GM12801 (cell line): Measurements from ENCODE around the gene MINDY4.

Experiments
- CTCF ChIP-seq: IDR thresholded peaks from one replicate; pipeline ENCODE4 v1.5.1; 2011; ENCODE audit warnings: control low read depth; ENCODE audit not compliant: insufficient read length; ENCODE audit errors: extremely low read depth

The MINDY4 gene

GRCh38 chr7:30779574-30779973, 8.4 kb downstream of the MINDY4 start:
- no peak for TF ChIP-seq CTCF

GRCh38 chr7:30780941-30781340, 9.7 kb downstream of the MINDY4 start:
- no peak for TF ChIP-seq CTCF

- no peak for TF ChIP-seq CTCF
Observed at GRCh38 chr7:30782690-30783089, 11.5 kb downstream of the MINDY4 start.

DNA sequence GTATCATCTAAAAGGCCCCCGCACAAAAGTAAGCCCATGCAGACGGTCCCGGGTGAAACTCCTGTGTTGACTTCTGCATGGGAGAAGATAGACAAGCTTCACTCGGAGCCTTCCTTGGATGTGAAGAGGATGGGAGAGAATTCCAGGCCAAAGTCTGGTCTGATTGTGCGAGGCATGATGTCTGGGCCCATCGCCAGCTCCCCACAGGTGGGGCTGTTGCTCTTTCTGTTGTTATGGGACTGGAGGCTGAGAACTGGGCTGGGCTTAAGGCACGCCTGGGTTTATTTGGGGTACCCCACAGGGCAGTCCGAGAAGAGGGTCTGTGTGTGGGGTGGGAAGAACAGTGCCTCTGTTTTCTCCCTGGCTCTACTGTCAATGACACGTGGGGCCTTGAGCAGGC, 14.6 kb downstream of the MINDY4 start:
- no peak for TF ChIP-seq CTCF

DNA sequence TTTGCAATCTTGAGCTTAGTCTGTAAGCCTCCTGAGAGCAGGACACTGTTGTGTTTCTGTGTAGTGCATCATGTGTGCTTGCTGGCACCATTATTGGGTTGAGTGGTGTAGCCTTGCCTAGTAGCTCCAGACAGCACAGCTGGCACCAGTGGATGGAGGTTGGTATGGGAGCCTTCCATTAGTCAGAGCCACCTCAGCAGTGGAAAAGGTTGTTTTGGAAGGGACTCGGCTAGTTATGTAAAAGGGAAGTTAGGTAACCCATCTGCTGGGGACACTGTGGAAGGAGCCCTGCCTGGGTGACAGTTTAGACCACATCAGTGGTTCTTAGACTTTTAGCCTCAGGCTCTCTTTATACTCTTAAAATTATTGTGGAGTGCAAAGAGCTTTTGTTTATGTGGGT, 16.3 kb downstream of the MINDY4 start:
- no peak for TF ChIP-seq CTCF

DNA sequence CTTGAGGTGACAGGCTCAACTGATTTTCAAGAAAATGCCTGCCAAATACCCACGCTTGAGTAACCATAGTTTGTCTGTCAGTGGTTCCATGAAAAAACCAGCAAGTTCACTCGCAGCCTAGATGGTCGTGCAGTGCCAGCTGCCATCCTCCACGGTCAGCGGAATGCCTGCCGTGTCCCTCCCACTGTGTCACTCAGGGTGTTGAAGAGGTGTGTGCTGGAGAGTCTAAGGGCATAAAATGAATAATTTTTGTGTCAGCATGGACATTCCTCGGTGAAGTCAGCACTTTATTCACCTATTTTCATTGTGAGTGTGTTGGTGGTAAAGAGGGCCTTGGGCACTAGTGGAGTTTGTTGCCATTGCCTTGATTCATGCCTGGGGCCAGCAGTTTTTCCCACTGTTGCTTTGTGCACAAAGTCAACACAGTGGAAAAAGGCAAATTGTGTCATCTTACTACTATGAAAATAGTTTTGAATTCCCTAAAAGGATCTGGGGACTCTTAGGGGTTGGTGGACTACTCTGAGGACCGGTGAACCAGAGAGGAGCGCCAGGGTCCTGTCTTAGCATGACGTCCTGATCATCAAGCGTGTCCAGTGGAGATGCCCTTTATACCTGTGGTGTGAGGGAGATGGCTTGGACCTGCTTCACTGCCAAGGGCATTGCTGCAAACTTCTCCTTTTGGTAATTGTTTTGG, 17.6 kb downstream of the MINDY4 start:
- no peak for TF ChIP-seq CTCF

DNA sequence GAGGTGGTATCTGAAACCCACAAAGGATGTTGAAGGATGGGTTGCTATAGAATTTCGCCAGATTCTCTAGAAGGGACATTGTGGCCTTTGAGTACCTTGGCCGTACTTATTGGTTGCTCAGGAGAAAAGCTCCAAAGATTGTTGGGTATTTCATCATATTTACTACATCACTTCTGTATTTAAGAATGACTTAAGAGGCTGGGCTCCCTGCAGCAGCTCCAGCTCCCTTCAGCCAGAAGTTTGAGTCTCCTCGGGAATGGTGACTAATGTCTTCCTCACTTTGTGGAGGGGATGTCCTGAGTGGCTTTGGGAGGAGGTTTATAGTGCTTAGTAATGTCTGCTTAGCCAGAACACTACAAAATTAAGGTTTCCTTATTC, 18.1 kb downstream of the MINDY4 start:
- TF ChIP-seq CTCF = no peak
